K562 (cell line): ENCODE results near the gene RNF215. TPM values are rescaled to one million over a fixed set of nuclear protein-coding genes. Genes with fewer than 3 reads are reported as not detected.
A peak's percentile ranks its signal among the peaks of the same experiment; 100 is the strongest.

Experiments
- ATAC-seq: fragments of 200-7000 bp; cut with Tn5 transposase; 3 replicates; pipeline ENCODE4 v1.9.1; 2020; ENCODE audit warnings: moderate library complexity
- BruUV-seq: library from RNA; stranded (reverse); fragments of 400-500 nt; replicated peaks from 2 replicates; lab custom pipeline; 2021; lab: Mats Ljungman, UMichigan
- CTCF ChIA-PET: fragments of 300-600 bp; formaldehyde crosslinking; extraction: SDS; loops from one replicate; lab custom pipeline; 2021; ENCODE audit warnings: low intra/inter-chr PET ratio; lab: Yijun Ruan, JAX
- POLR2A ChIA-PET: fragments of 300-600, 350-650 bp; sonication (Branson Sonifier 250); formaldehyde crosslinking; extraction: SDS; loops from one replicate; lab custom pipeline; 2021; ENCODE audit warnings: antibody characterized with exemption, inconsistent platforms; lab: Yijun Ruan, JAX
- DNase-seq, 4 experiments: peaks; one replicate each; pipeline versions ENCODE4 v3.0.0 to v3.0.0-alpha.2; 2011 to 2018; ENCODE audit warnings: low spot score in 3 of 4, mixed read lengths in 3 of 4; ENCODE audit errors: extremely low read depth in 1 of 4
- FAIRE-seq: peaks from 2 replicates; lab custom pipeline; 2011; peaks lifted over from hg19 to GRCh38; lab: Jason Lieb, UNC
- H2AFZ ChIP-seq: 2 replicates; pipeline ENCODE4 v1.6.0; 2011; ENCODE audit warnings: low read depth, low read length, control low read depth, inconsistent platforms
- H3K27ac ChIP-seq: fragments of 200-600 bp; 3 replicates; pipeline ENCODE4 v1.8.0; 2011; ENCODE audit warnings: low read depth, mild to moderate bottlenecking, control low read depth, inconsistent platforms, low read length, moderate library complexity, mixed read lengths; ENCODE audit errors: extremely low read depth
- H3K27me3 ChIP-seq, 2 experiments: fragments of 300-600 bp in 1 of 2; 2 replicates in 1 of 2; 3 replicates in 1 of 2; pipeline versions ENCODE4 v1.6.0 to v1.8.0; 2011; ENCODE audit warnings: inconsistent platforms in 2 of 2, low read length in 2 of 2, mild to moderate bottlenecking in 1 of 2, mixed read lengths in 1 of 2, moderate library complexity in 1 of 2; ENCODE audit not compliant: control insufficient read depth in 2 of 2, insufficient read depth in 2 of 2
- H3K36me3 ChIP-seq: fragments of 300-600 bp; 3 replicates; pipeline ENCODE4 v1.8.0; 2011; ENCODE audit warnings: mild to moderate bottlenecking, low read length, inconsistent platforms; ENCODE audit not compliant: control insufficient read depth, insufficient read depth
- H3K4me1 ChIP-seq, 2 experiments: fragments of 200-600 bp in 1 of 2; replicated peaks in 1 of 2; 2 replicates in 1 of 2; 3 replicates in 1 of 2; pipeline versions ENCODE4 v1.5.1 to v1.8.0; 2011; ENCODE audit warnings: inconsistent platforms in 2 of 2, low read length in 2 of 2, mild to moderate bottlenecking in 1 of 2, mixed read lengths in 1 of 2, moderate library complexity in 1 of 2; ENCODE audit not compliant: control insufficient read depth in 2 of 2, insufficient read depth in 2 of 2
- H3K4me2 ChIP-seq: 2 replicates; pipeline ENCODE4 v1.6.1; 2011; ENCODE audit warnings: low read length, control low read depth, inconsistent platforms, mixed read lengths; ENCODE audit not compliant: insufficient read depth
- H3K4me3 ChIP-seq: fragments of 200-600 bp; sonication (generic), shearing (Covaris generic); 2 replicates; pipeline ENCODE4 v1.5.1; 2016; ENCODE audit warnings: control low read depth, inconsistent platforms
- H3K79me2 ChIP-seq: fragments of 200-600 bp; 3 replicates; pipeline ENCODE4 v1.8.0; 2011; ENCODE audit warnings: low read length, inconsistent platforms; ENCODE audit not compliant: control insufficient read depth, insufficient read depth
- H3K9ac ChIP-seq, 2 experiments: 2 replicates each; pipeline versions ENCODE4 v1.6.0 to v1.6.1; 2011; ENCODE audit warnings: low read depth in 2 of 2, low read length in 2 of 2, control low read depth in 1 of 2, inconsistent platforms in 1 of 2, mild to moderate bottlenecking in 1 of 2, mixed read lengths in 1 of 2; ENCODE audit not compliant: insufficient read depth in 1 of 2
- H3K9me1 ChIP-seq: one replicate; pipeline ENCODE4 v1.6.0; 2011; ENCODE audit warnings: inconsistent platforms, mild to moderate bottlenecking, low read length, moderate library complexity; ENCODE audit not compliant: control insufficient read depth, insufficient read depth
- H3K9me3 ChIP-seq: replicated peaks from 2 replicates; pipeline ENCODE4 v1.5.1; 2011; ENCODE audit warnings: low read depth, low read length, inconsistent platforms; ENCODE audit not compliant: control insufficient read depth, insufficient read depth
- H4K20me1 ChIP-seq: replicated peaks from 2 replicates; pipeline ENCODE4 v1.6.1; 2011; ENCODE audit warnings: low read length, inconsistent platforms, mixed read lengths; ENCODE audit not compliant: control insufficient read depth, insufficient read depth
- ASH1L ChIP-seq: fragments of 450-650 bp; IDR thresholded peaks from 2 replicates; pipeline ENCODE4 v1.6.1; 2018; ENCODE audit warnings: borderline replicate concordance, mild to moderate bottlenecking, low read depth; ENCODE audit not compliant: partially characterized antibody
- NCOA4 ChIP-seq: fragments of 450-650 bp; IDR thresholded peaks from 2 replicates; pipeline ENCODE4 v1.6.1; 2018; ENCODE audit warnings: mild to moderate bottlenecking; ENCODE audit not compliant: partially characterized antibody
- PTRF ChIP-seq: fragments of 450-650 bp; IDR thresholded peaks from 2 replicates; pipeline ENCODE4 v1.6.1; 2016; ENCODE audit warnings: mild to moderate bottlenecking, missing genetic modification characterization, missing compliant biosample characterization
- RB1 ChIP-seq: fragments of 450-650 bp; IDR thresholded peaks from 2 replicates; pipeline ENCODE4 v1.6.1; 2017; ENCODE audit warnings: low read depth, mild to moderate bottlenecking
- ZNF253 ChIP-seq: fragments of 250-450 bp; sonication (Bioruptor Pico); conservative IDR thresholded peaks from 2 replicates; pipeline ENCODE4 v1.6.1; 2021; ENCODE audit warnings: mild to moderate bottlenecking
- ZNF75A ChIP-seq: fragments of 450-650 bp; formaldehyde crosslinking; IDR thresholded peaks from 2 replicates; pipeline ENCODE4 v1.4.0; 2020; ENCODE audit warnings: mild to moderate bottlenecking
- WGBS: fragments of 100-300 bp; shearing (Covaris generic); methylation state at CpG from one replicate; pipeline ENCODE4 v1.1.6; 2016; ENCODE audit warnings: low coverage, mixed read lengths; ENCODE audit not compliant: insufficient coverage; ENCODE audit errors: missing lambda C conversion rate; 5-methylcytosine and 5-hydroxymethylcytosine counted together
- in situ Hi-C: fragments of 300-500 bp; cut with MboI; formaldehyde crosslinking; loops from 4 replicates; pipeline ENCODE4 v1.15.0; 2018; ENCODE audit warnings: inconsistent platforms, mixed read lengths
- intact Hi-C: fragments of 100-400 bp; cut with micrococcal nuclease; formaldehyde crosslinking; loops from 2 replicates; pipeline ENCODE4 v1.14.2; 2022
- polyA plus RNA-seq, 8 experiments: library from polyadenylated mRNA; depleted of rRNA in 4 of 8; stranded (reverse) in 5 of 8; unstranded in 3 of 8; fragments of >200 nt; fragmentation: Nextera tagmentation in 2 of 8; fragmentation: Illumina TruSeq in 1 of 8; extraction: Ambion mirVana in 2 of 8; extraction: Trizol in 1 of 8; gene quantifications; 2 replicates each; pipeline versions ENCODE4 v1.2.1 to v1.2.3, GENCODE V29; 2011 to 2014; ENCODE audit warnings: inconsistent platforms in 1 of 8, missing spikeins in 1 of 8
- total RNA-seq, 7 experiments: library from RNA; depleted of rRNA in 6 of 7; stranded (reverse); fragments of >200 nt in 6 of 7; fragmentation: Illumina TruSeq in 2 of 7; extraction: Trizol in 2 of 7; gene quantifications; 2 replicates each; pipeline versions ENCODE4 v1.2.1 to v1.2.3, GENCODE V29; 2011 to 2021; ENCODE audit warnings: low replicate concordance in 1 of 7

RNF215 gene
- total and polyA plus RNA-seq, 9 of the 15 experiments (the other 6 are each of a cell fraction or from before 2014, with no cell fraction given) = 0.08 to 9.8 (median 2.7) TPM

DNA sequence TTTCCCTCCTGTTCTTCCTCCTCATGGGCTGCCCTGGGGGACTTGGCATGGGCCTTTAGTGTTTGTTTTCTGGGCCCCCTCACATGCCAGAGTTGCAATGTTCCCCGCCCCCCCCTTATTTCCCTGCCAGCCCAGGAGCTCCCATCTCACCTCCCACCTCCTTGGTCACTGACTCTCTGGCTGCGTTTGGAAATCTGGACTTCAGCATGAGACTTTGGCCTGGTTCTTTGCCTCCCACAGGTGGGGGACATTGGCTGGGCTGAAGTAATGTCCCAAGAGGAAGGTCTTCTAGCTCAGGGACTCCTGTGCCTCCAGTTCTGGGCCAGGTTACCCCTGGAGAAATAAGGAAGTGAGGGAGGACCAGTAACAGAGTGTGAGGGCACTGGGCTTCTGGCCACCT, 45.3 kb upstream of the RNF215 start:
- in situ Hi-C loops = no loop called here
- Histone ChIP-seq H3K36me3 (peaks cover 14% of the 10 kb centered on the region; the same call in 2 of the 3 replicates), H4K20me1 (no peaks in the 10 kb centered on the region), H3K27me3 (no peaks in the 10 kb centered on the region), H3K4me1 (peaks cover 9 to 11% of the 10 kb centered on the region in 2 experiments; a peak in 4 of 5 replicates), H3K4me3 (no peak overlapping the region), H3K9me1 (no peaks in the 10 kb centered on the region), H3K4me2 (no peak overlapping the region), H3K27ac (no peak overlapping the region), H3K79me2 (no peaks in the 10 kb centered on the region), H3K9me3 (no peaks in the 10 kb centered on the region; the same call in 1 of the 2 replicates), H2AFZ (no peak overlapping the region), H3K9ac (no peak overlapping the region; a peak in 1 of 4 replicates)
- no TSS peak for BruUV-seq
- DNase-seq = no peak
- ChIA-PET CTCF (no interaction called here), POLR2A (interaction anchor here (0.6 to 1.5 kb wide), 2 partner anchors 18 to 34 kb away, joined by 4 to 5 read pairs; no protein-coding TSS in a partner anchor)
- intact Hi-C loops = no loop called here
- FAIRE-seq = no peak
- WGBS = 0% methylated on average over 1 of the region's 2 CpGs
- TF ChIP-seq ZNF253 (CRISPR knock-in tag) = no peak
- no peak for TF ChIP-seq ZNF75A (CRISPR knock-in tag)
- TF ChIP-seq ASH1L = no peak
- TF ChIP-seq PTRF (tag) = no peak
- no peak for ATAC-seq

DNA sequence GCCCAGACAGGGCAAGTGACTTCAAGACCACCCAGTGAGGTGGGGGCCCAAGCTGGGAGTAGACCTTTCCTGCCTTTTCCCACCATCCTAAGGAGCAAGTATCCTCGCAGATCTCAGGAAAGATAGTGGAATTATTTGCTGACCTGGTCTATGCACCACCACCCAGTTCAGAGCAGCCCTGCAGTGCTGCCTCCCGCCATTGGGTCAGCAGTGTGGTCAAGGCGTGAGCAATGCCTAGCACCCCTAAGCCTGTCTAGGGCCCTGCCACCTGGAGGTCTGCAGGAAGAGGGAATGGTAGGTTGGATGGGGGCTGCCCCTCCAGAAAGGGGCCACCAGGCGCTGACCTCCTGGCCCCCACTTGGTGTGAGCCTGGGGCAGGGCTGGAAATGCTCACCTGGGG, 44.9 kb upstream of the RNF215 start:
- H3K27ac ChIP-seq = no peak overlapping the region
- peaks cover 11% of the 10 kb centered on the region in 2 experiments; a peak in 4 of 5 replicates for H3K4me1 ChIP-seq
- H4K20me1 ChIP-seq = no peaks in the 10 kb centered on the region
- H3K9me1 ChIP-seq = no peaks in the 10 kb centered on the region
- no peak for ATAC-seq
- 70% methylated on average over 3 of the region's 4 CpGs for WGBS
- H3K4me2 ChIP-seq = no peak overlapping the region
- no TSS peak for BruUV-seq
- H3K4me3 ChIP-seq = no peak overlapping the region
- peaks cover 19% of the 10 kb centered on the region; the same call in 2 of the 3 replicates for H3K36me3 ChIP-seq
- H3K9me3 ChIP-seq = no peaks in the 10 kb centered on the region; the same call in 1 of the 2 replicates
- in situ Hi-C loops = no loop called here
- no peaks in the 10 kb centered on the region for H3K27me3 ChIP-seq
- H2AFZ ChIP-seq = no peak overlapping the region
- ChIA-PET POLR2A (interaction anchor here (0.6 to 1.5 kb wide), 2 partner anchors 18 to 34 kb away, joined by 4 to 5 read pairs; no protein-coding TSS in a partner anchor), CTCF (no interaction called here)
- no peak for DNase-seq
- intact Hi-C loops = no loop called here
- peaks cover 3% of the 10 kb centered on the region; the same call in 1 of the 3 replicates for H3K79me2 ChIP-seq
- FAIRE-seq = no peak
- H3K9ac ChIP-seq = 0 out of 4 replicates have a peak overlapping the region, but pooled peaks of 1 of the 2 experiments have one; percentile 26
- no peak for TF ChIP-seq NCOA4
- no peak for TF ChIP-seq RB1
